Measurements from ENCODE around the gene GRAP. TPM values are rescaled to one million over a fixed set of nuclear protein-coding genes. Genes with fewer than 3 reads are reported as not detected.
"Not testable (repeated sequence)": the region's sequence is repeated elsewhere in the genome, so short reads cannot be mapped to it uniquely, and the experiment has no call there.

Gene GRAP
- total RNA-seq, 1 experiment from 2014 or later: 1.5 TPM

DNA sequence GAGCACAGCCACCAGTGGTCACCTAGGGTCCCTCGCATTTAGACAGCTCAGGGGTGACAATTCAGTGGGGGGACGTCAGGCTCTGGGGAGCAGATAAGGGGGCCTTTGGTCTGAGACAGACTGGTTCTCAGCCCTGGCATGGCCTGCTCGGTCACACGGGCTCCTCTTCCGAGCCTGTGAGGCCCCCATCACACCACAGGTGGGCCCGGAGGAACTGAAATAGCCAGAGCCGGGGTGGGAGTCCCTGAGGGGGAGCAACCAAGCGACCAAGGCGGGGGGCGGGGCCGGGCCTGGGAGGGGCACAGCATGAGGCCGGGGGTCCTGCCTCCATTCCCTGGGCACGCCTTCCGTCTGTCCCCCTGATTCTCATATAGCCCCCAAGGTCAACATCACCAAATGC lies 4.4 kb downstream of the GRAP start:
- not testable (repeated sequence) for DNase-seq (ENCODE audit: low spot score)

- DNase-seq (ENCODE audit: low spot score): not testable (repeated sequence)
Measured at GRCh38 chr17:19041871-19042270, 4.9 kb downstream of the GRAP start.

- DNase-seq (ENCODE audit: low spot score): not testable (repeated sequence)
Measured at GRCh38 chr17:19040350-19040749, 6.4 kb downstream of the GRAP start.

DNA sequence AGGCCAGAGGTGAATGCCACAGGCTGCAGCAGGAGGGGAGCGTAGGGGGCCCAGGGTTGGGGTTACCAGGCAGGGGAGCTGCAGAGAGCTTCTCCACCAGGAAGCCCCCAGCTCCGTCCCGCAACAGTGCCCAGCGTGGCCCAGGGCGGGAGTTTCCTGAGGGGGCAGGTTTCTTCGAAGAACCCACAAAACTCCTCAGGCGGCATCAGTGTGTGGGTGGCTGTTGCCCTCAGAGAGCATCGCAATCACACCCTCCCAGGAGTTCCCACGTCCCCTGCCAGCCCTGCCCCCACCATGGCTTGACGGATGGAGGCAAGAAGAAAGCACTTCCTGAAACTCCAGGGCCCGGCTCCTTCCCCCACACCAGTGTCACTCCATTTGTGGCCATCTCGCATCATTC lies 8.0 kb downstream of the GRAP start:
- DNase-seq (ENCODE audit: low spot score): not testable (repeated sequence)

DNA sequence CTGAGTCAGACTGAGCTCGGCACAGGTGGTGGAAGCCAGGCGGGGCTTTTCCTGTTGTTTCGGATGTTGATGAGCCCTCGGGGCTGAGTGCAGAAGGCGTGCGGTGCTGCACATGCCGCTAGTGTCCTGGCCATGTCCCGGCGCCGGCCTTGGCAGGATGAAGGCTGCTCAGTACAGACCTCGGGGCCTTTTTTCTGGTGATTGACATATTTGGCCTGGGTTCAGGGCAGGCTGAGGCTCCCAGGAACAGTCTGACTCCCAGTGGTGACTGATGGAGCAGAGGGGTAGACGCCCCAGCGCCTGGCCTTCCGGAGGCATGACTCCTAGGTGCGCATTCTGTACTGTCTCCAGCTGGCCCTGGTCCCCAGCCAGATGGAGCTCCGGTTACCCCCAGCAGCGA lies 8.8 kb downstream of the GRAP start:
- DNase-seq (ENCODE audit: low spot score): not testable (repeated sequence)

DNA sequence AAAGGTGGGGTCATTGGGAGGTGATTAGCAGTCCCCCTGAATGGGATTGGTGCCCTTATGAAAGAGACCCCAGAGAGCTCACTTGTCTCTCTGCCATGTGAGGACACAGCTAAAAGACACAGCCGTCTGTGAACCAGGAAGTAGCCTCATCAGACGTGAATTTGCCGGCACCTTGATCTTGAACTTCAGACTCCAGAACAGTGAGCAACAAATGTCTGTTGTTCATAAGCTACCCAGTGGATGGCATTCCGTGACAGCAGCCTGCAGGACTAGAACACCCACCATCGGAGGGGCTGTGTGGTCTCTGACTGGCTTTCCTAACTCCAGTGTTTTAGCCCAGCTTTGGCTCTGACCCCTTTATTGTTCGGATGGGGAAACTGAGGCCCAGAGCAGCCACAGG lies 9.2 kb downstream of the GRAP start:
- not testable (repeated sequence) for DNase-seq (ENCODE audit: low spot score)

GRCh38 chr17:19036186-19036585 lies 10.6 kb downstream of the GRAP start:
- DNase-seq (ENCODE audit: low spot score): not testable (repeated sequence)

GRCh38 chr17:19032377-19032988 lies 14.3 kb downstream of the GRAP start:
- DNase-seq (ENCODE audit: low spot score): not testable (repeated sequence)

GRCh38 chr17:19031729-19032128 lies 15.0 kb downstream of the GRAP start:
- DNase-seq (ENCODE audit: low spot score): not testable (repeated sequence)

GRCh38 chr17:19030771-19031449 lies 15.8 kb downstream of the GRAP start:
- DNase-seq (ENCODE audit: low spot score): not testable (repeated sequence)

GRCh38 chr17:19029740-19030139 lies 17.0 kb downstream of the GRAP start:
- not testable (repeated sequence) for DNase-seq (ENCODE audit: low spot score)

DNA sequence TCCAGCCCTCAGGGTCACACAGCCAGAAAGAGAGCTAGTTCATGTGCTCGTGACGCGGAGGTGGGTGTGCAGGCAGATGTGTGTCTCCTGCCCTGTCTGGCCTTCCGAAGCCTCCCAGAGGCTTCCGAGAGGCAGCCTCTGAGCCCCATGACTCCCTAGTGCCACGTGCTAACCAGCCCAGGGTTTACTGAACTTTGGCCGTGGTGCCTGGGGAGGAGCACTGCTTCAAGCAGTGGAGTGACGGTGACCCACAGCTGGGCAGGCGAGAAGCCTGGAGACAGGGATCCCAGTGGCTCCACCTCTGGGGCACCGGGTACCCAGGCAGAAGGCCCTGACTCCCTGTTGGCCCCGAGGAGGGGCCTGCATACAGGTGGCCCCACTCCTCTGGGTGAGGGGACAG lies 18.1 kb downstream of the GRAP start:
- not testable (repeated sequence) for DNase-seq (ENCODE audit: low spot score)

DNA sequence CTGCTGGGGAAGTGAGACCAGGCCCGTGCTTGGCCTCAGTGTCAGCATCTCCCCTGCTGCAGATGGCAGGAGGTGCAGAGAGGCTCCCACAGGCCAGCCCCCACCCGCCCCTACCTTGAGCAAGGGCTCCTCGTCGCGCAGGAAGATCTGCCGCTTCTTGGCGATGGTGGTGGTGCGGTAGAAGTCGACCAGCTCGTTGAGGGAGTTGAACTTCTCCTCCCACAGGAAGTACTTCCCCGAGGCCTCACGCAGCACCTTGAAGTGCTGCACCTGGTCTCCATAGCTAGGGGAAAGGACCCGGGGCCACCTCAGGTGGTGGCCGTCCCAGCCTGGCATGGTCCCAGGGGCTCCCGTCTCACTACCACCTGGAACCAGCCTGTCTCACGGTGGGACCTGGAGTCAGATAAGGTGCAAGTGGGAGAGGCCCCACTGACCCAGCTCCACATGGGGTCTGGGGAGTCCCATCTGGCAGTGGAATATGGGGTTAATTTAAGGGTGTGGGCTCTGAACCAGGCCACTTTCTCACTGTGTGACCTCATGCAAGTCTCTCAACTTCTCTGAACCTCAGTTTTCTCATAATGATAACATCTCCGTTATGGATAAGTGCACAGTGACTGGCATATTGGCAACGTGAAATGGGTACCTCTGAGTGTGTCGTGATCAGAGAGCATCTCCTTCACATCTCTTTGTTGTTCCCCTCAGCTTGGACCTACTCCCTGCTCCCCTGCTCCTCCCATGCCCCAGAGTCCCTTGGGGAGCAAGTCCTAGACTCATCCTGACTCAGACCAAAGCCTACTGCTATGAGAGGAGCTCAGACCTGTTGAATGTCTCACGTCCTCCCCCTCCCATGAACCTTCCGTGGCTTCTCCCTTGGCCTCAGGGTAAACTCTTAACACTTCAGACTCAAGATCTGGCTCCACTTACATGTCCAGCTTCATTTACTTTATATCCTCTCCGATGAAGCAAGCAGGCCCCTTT lies 22.4 kb downstream of the GRAP start:
- DNase-seq (ENCODE audit: low spot score): no peak

DNA sequence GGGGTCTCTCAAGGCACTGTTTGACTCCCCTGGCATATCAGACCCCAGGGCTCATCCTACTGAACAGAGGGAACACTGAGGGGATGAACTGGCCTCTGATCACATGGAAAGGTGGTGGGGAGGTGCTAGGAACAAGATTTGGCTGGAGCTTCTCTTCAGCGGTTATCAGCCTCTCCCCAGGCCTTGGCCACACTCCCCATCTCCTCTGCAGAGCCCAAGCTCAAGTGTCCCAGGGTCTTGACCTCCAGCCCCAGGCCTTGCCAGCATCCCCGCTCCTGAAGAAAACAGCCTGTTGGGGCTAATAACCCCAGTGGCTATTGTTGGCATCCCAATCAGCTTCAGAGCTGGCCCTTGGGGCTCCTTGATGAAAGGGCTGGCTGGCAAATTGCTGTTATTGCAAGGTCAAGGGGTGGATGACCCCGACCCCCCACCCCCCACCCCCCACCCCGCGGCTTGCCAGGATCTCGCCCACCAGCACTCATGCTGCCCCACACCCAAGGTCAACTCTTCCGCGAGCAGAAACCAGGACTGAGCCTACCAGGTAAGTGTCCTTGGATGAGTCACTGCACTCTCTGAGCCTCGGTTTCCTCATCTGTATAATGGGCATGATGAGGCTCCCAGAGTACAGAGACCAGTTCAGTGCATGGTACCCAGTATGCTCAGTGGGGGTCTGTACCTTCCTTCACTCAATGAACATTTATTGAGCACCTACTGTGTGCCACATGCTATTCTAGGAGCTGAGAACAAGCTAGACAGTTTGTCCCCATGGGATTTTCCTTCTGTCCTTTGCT lies 23.4 kb downstream of the GRAP start:
- no peak for DNase-seq (ENCODE audit: low spot score)

DNA sequence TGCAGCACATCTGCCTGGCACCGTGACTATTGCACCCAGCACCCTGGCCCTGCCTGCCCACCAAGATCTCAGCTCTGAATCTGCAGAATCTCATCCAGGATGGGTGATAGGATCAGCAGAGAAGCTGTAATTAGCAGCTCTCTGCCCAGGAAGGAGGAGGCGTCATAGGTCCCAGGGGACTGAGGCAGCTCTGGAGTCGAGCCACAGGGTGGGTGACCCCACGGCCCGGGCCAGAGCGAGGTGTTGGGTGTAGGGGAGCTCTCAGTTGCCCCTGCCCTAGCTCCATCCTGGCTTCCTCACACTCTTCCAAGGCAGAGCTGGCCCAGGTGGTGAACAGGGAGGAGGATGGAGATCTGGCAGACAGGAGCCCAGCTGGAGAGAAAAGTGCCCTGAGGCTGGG lies 24.0 kb downstream of the GRAP start:
- no peak for DNase-seq (ENCODE audit: low spot score)

DNA sequence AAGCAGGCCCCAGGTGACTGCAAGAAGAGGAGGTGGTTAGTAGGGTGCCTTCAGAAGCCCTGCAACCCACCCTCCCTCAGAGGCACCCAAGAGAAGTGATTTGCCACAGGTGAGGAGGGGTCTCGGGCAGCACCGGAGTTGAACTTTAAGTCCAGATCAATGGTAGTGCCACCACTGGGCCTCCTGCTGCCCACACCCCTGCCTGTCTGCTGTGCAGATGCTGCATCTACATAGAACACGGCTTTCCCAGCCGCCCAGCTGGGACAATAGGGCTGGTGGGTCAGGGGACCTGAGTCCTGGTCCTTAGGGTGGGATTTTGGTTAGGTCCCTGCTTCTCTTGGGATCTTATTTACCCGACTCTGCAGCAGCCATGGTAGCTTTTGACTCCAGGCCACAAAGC lies 24.6 kb downstream of the GRAP start:
- DNase-seq (ENCODE audit: low spot score): no peak

- DNase-seq (ENCODE audit: low spot score): no peak
Measured at GRCh38 chr17:19021622-19022083, 25.1 kb downstream of the GRAP start.

- DNase-seq (ENCODE audit: low spot score): not testable (repeated sequence)
Measured at GRCh38 chr17:19021011-19021621, 25.6 kb downstream of the GRAP start.

GRCh38 chr17:19020016-19020415 lies 26.7 kb downstream of the GRAP start:
- no peak for DNase-seq (ENCODE audit: low spot score)

GRCh38 chr17:19019041-19019941 lies 27.5 kb downstream of the GRAP start:
- DNase-seq (ENCODE audit: low spot score): no peak

All from HT-29 (cell line).